GM21381 (cell line): ENCODE measurements around the gene CUEDC2.

Experiments
- ATAC-seq: cut with Tn5 transposase; IDR thresholded peaks from one replicate; pipeline ENCODE4 v1.9.1; 2021; ENCODE audit warnings: mild to moderate bottlenecking, moderate library complexity; ENCODE audit not compliant: unreplicated experiment

CUEDC2 gene

GRCh38 chr10:102432162-102432950, at the start of gene CUEDC2:
TSS of gene CUEDC2 (minus strand) at chr10:102432574. CDS start at chr10:102425188, 7,386 bp downstream.
- ATAC-seq: peak; percentile 95

GRCh38 chr10:102480396-102480795, 48.0 kb upstream of the CUEDC2 start:
- ATAC-seq: no peak

GRCh38 chr10:102479651-102480050, 47.3 kb upstream of the CUEDC2 start:
- ATAC-seq: no peak

- no peak for ATAC-seq
These were observed 44.2 kb upstream of the CUEDC2 start for GRCh38 chr10:102476466-102477141.

- ATAC-seq: no peak
These were observed 43.2 kb upstream of the CUEDC2 start for GRCh38 chr10:102475451-102476040.

GRCh38 chr10:102473445-102474331, 41.3 kb upstream of the CUEDC2 start:
- no peak for ATAC-seq

GRCh38 chr10:102470579-102471546, 38.5 kb upstream of the CUEDC2 start:
- ATAC-seq: no peak

GRCh38 chr10:102468683-102469082, 36.3 kb upstream of the CUEDC2 start:
- ATAC-seq: no peak

GRCh38 chr10:102467971-102468438, 35.6 kb upstream of the CUEDC2 start:
- no peak for ATAC-seq

GRCh38 chr10:102467318-102467717, 34.9 kb upstream of the CUEDC2 start:
- ATAC-seq: no peak

- ATAC-seq: no peak
These were observed 33.1 kb upstream of the CUEDC2 start for GRCh38 chr10:102465466-102465865.

- no peak for ATAC-seq
These were observed 31.6 kb upstream of the CUEDC2 start for GRCh38 chr10:102463983-102464382.

- no peak for ATAC-seq
These were observed 30.2 kb upstream of the CUEDC2 start for GRCh38 chr10:102462512-102463054.

- ATAC-seq: peak; percentile 89
These were observed 29.0 kb upstream of the CUEDC2 start for GRCh38 chr10:102461187-102462054.

GRCh38 chr10:102460836-102461186, 28.4 kb upstream of the CUEDC2 start:
- ATAC-seq: peak; percentile 37

- ATAC-seq: no peak
These were observed 26.3 kb upstream of the CUEDC2 start for GRCh38 chr10:102458656-102459055.

GRCh38 chr10:102457591-102458150, 25.3 kb upstream of the CUEDC2 start:
- no peak for ATAC-seq

- ATAC-seq: no peak
These were observed 23.6 kb upstream of the CUEDC2 start for GRCh38 chr10:102455893-102456471.
